Measurements from ENCODE around the gene ABCC4. TPM values are rescaled to one million over a fixed set of nuclear protein-coding genes. Genes with fewer than 3 reads are reported as not detected.

ABCC4 gene
- total and polyA plus RNA-seq, 2 donors from 2014 or later = 11.3 to 52.4 TPM

DNA sequence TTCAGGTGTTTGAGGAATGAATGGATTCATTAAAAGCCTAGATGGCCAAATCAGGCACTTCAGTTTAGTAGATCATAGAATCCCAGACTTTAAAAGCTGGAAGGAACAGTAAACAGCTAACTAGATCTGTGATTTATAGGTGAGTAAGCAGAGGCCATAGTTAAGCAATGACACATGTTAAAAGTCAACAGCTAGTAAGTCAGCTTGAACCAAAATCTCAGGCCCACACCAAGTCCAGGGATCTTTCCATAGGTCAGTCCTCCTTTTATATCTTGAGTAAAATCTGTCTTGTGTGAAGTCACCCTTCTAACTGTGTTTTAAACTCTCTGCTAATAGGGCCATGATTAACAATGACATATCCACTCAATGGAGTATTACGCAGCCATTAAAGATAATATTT lies 313.4 kb downstream of the ABCC4 start:
- Histone ChIP-seq H3K4me1 (ENCODE audit: control insufficient read depth in 2 of 3, insufficient read depth in 2 of 3, low read depth in 1 of 3, low read length in 3 of 3) (no peaks in the 10 kb centered on the region), H3K27me3 (ENCODE audit: control insufficient read depth, insufficient read depth, low read length) (no peaks in the 10 kb centered on the region), H3K9me3 (ENCODE audit: control insufficient read depth in 2 of 3, insufficient read depth in 1 of 3, low read length in 3 of 3) (no peaks in the 10 kb centered on the region), H3K36me3 (ENCODE audit: control insufficient read depth in 2 of 3, insufficient read depth in 3 of 3, low read length in 3 of 3) (no peaks in the 10 kb centered on the region), H3K4me3 (ENCODE audit: low read length in 3 of 3) (no peak overlapping the region), H3K9ac (ENCODE audit: low read length in 3 of 3) (no peak overlapping the region), H3K27ac (ENCODE audit: low read depth in 2 of 2, low read length in 2 of 2) (no peak overlapping the region)
- FAIRE-seq (no peak), DNase-seq (no peak)
- TF ChIP-seq, protein P1, sequence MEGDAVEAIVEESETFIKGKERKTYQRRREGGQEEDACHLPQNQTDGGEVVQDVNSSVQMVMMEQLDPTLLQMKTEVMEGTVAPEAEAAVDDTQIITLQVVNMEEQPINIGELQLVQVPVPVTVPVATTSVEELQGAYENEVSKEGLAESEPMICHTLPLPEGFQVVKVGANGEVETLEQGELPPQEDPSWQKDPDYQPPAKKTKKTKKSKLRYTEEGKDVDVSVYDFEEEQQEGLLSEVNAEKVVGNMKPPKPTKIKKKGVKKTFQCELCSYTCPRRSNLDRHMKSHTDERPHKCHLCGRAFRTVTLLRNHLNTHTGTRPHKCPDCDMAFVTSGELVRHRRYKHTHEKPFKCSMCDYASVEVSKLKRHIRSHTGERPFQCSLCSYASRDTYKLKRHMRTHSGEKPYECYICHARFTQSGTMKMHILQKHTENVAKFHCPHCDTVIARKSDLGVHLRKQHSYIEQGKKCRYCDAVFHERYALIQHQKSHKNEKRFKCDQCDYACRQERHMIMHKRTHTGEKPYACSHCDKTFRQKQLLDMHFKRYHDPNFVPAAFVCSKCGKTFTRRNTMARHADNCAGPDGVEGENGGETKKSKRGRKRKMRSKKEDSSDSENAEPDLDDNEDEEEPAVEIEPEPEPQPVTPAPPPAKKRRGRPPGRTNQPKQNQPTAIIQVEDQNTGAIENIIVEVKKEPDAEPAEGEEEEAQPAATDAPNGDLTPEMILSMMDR (IDR thresholded peaks at IDR 0.05; ENCODE audit: borderline replicate concordance, extremely low read depth, insufficient read depth) = no peak
- intact Hi-C loops (cut with DNase I) = no loop called here

DNA sequence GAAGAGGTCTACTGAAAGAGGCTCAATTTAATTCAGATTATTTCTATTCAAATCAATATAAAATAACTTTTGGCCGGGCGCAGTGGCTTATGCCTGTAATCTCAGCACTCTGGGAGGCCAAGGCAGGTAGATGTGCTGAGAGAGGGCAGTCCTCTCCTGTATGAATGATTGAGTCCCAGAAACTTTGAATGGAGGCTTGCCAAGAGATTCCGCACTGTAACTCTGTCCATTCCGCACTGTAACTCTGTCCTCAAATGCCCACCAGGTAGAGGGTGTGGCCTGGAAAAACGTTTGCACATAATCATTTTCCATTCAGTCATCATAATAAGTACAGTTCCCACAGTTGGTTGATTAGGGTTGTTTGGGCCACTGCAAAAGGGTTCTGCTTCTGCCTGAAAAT lies 314.2 kb downstream of the ABCC4 start:
- intact Hi-C loops (cut with DNase I) = no loop called here
- no peak for FAIRE-seq
- TF ChIP-seq, protein P1 (IDR thresholded peaks at IDR 0.05; ENCODE audit: borderline replicate concordance, extremely low read depth, insufficient read depth) = no peak

DNA sequence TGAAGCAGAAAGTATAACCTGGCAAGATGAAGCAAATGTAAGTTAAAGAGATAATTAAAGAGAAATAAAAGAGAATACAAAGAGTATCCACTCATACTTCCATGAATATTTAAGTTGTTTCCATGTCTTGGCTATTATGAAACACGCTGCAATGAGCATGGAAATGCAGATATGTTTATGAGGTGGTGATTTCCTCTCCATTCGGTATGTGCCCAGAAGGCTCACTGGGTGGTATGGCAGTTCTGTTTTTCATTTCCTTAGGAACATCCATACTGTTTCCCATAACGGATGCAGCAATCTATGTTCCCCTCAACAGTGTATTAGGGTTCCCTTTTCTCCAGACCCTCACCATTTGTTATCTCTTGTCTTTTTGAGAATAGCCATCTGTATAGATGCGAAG lies 316.3 kb downstream of the ABCC4 start:
- Histone ChIP-seq H3K9me3 (ENCODE audit: control insufficient read depth in 2 of 3, insufficient read depth in 1 of 3, low read length in 3 of 3) (no peaks in the 10 kb centered on the region), H3K27me3 (ENCODE audit: control insufficient read depth, insufficient read depth, low read length) (no peaks in the 10 kb centered on the region), H3K9ac (ENCODE audit: low read length in 3 of 3) (no peak overlapping the region), H3K4me1 (ENCODE audit: control insufficient read depth in 2 of 3, insufficient read depth in 2 of 3, low read depth in 1 of 3, low read length in 3 of 3) (no peaks in the 10 kb centered on the region), H3K27ac (ENCODE audit: low read depth in 2 of 2, low read length in 2 of 2) (no peak overlapping the region), H3K36me3 (ENCODE audit: control insufficient read depth in 2 of 3, insufficient read depth in 3 of 3, low read length in 3 of 3) (no peaks in the 10 kb centered on the region), H3K4me3 (ENCODE audit: low read length in 3 of 3) (no peak overlapping the region)
- DNase-seq (no peak), FAIRE-seq (no peak)
- TF ChIP-seq, protein P1 (IDR thresholded peaks at IDR 0.05; ENCODE audit: borderline replicate concordance, extremely low read depth, insufficient read depth) = no peak
- intact Hi-C loops (cut with DNase I) = no loop called here

More for the DNA sequence above, 314.2 kb downstream of the ABCC4 start:
- Histone ChIP-seq H3K27me3 (ENCODE audit: control insufficient read depth, insufficient read depth, low read length) (no peaks in the 10 kb centered on the region), H3K27ac (ENCODE audit: low read depth in 2 of 2, low read length in 2 of 2) (no peak overlapping the region), H3K9me3 (ENCODE audit: control insufficient read depth in 2 of 3, insufficient read depth in 1 of 3, low read length in 3 of 3) (no peaks in the 10 kb centered on the region), H3K4me3 (ENCODE audit: low read length in 3 of 3) (no peak overlapping the region), H3K4me1 (ENCODE audit: control insufficient read depth in 2 of 3, insufficient read depth in 2 of 3, low read depth in 1 of 3, low read length in 3 of 3) (no peaks in the 10 kb centered on the region), H3K36me3 (ENCODE audit: control insufficient read depth in 2 of 3, insufficient read depth in 3 of 3, low read length in 3 of 3) (no peaks in the 10 kb centered on the region), H3K9ac (ENCODE audit: low read length in 3 of 3) (no peak overlapping the region)
- no peak for DNase-seq

DNA sequence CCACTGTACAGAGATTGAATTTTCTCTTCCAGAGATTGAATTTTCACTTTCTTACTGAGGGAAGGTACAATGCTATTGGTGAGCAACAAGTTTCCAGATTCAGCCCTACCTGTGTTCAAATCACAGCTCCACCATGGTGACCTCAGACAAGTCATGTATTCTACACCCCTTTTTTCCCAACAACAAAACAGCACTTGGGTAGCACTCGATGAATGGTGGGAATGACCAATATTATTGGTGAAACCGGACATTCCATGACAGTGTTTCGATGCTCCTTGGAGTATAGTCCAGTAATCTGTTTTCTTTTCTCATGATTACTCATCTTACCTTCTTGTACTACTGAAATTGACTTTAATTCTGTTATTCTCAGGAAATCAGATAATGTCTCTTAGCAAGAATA lies 322.7 kb downstream of the ABCC4 start:
- DNase-seq (no peak), FAIRE-seq (no peak)
- Histone ChIP-seq H3K9ac (ENCODE audit: low read length in 3 of 3) (no peak overlapping the region), H3K4me1 (ENCODE audit: control insufficient read depth in 2 of 3, insufficient read depth in 2 of 3, low read depth in 1 of 3, low read length in 3 of 3) (no peaks in the 10 kb centered on the region), H3K9me3 (ENCODE audit: control insufficient read depth in 2 of 3, insufficient read depth in 1 of 3, low read length in 3 of 3) (no peaks in the 10 kb centered on the region), H3K27ac (ENCODE audit: low read depth in 2 of 2, low read length in 2 of 2) (no peak overlapping the region), H3K27me3 (ENCODE audit: control insufficient read depth, insufficient read depth, low read length) (no peaks in the 10 kb centered on the region), H3K36me3 (ENCODE audit: control insufficient read depth in 2 of 3, insufficient read depth in 3 of 3, low read length in 3 of 3) (no peaks in the 10 kb centered on the region), H3K4me3 (ENCODE audit: low read length in 3 of 3) (no peak overlapping the region)
- intact Hi-C loops (cut with DNase I) = no loop called here
- TF ChIP-seq, protein P1 (IDR thresholded peaks at IDR 0.05; ENCODE audit: borderline replicate concordance, extremely low read depth, insufficient read depth) = no peak

Measured in kidney (tissue), 14 donors.